ENCODE data around the gene UBALD2.
A peak's percentile ranks its signal among the peaks of the same experiment; 100 is the strongest.
"Not testable (repeated sequence)": the region's sequence is repeated elsewhere in the genome, so short reads cannot be mapped to it uniquely, and the experiment has no call there.

Gene UBALD2

GRCh38 chr17:76264755-76265623 is at the start of gene UBALD2:
TSS of gene UBALD2 (plus strand) at chr17:76265348. CDS start at chr17:76265506, 158 bp downstream.
- DNase-seq: peak; percentile 99 to 100 (median 100)
- intact Hi-C loops (cut with DNase I): no loop called here

GRCh38 chr17:76217081-76217480 is 48.1 kb upstream of the UBALD2 start:
- peak in 1 of 10 donors; percentile 58 for DNase-seq
- intact Hi-C loops (cut with DNase I): no loop called here

- no peak for DNase-seq
- intact Hi-C loops (cut with DNase I): no loop called here
Measured at GRCh38 chr17:76219670-76220383, 45.3 kb upstream of the UBALD2 start.

- intact Hi-C loops (cut with DNase I): no loop called here
- no peak for DNase-seq
Measured at GRCh38 chr17:76223802-76224201, 41.3 kb upstream of the UBALD2 start.

- DNase-seq; intact Hi-C loops (cut with DNase I): not testable (repeated sequence)
Measured at GRCh38 chr17:76225373-76226086, 39.6 kb upstream of the UBALD2 start.

- DNase-seq; intact Hi-C loops (cut with DNase I): not testable (repeated sequence)
Measured at GRCh38 chr17:76226749-76227148, 38.4 kb upstream of the UBALD2 start.

- intact Hi-C loops (cut with DNase I): no loop called here
Measured at GRCh38 chr17:76232342-76232741, 32.8 kb upstream of the UBALD2 start.

GRCh38 chr17:76233588-76234353 is 31.4 kb upstream of the UBALD2 start:
- peak in 1 of 10 donors; percentile 51 for DNase-seq
- intact Hi-C loops (cut with DNase I): no loop called here

More at GRCh38 chr17:76232342-76232741, 32.8 kb upstream of the UBALD2 start:
- DNase-seq: no peak

- DNase-seq: no peak
- intact Hi-C loops (cut with DNase I): no loop called here
Measured at GRCh38 chr17:76234354-76234679, 30.8 kb upstream of the UBALD2 start.

- intact Hi-C loops (cut with DNase I): loop anchor here (5.0 kb wide), 1 partner anchor 41 kb away; no protein-coding TSS in a partner anchor
- DNase-seq: no peak
Measured at GRCh38 chr17:76235883-76236282, 29.3 kb upstream of the UBALD2 start.

- DNase-seq: no peak
- intact Hi-C loops (cut with DNase I): loop anchor here (5.0 kb wide), 1 partner anchor 41 kb away; no protein-coding TSS in a partner anchor
Measured at GRCh38 chr17:76236603-76237002, 28.5 kb upstream of the UBALD2 start.

- intact Hi-C loops (cut with DNase I): loop anchor here (5.0 kb wide), 1 partner anchor 39 kb away; no protein-coding TSS in a partner anchor
- no peak for DNase-seq
Measured at GRCh38 chr17:76237859-76238313, 27.3 kb upstream of the UBALD2 start.

- intact Hi-C loops (cut with DNase I): loop anchor here (5.0 kb wide), 1 partner anchor 38 kb away; no protein-coding TSS in a partner anchor
- DNase-seq: no peak
Measured at GRCh38 chr17:76238847-76239537, 26.2 kb upstream of the UBALD2 start.

- intact Hi-C loops (cut with DNase I): loop anchor here (5.0 kb wide), 1 partner anchor 38 kb away; no protein-coding TSS in a partner anchor
- peak in 1 of 10 donors; percentile 79 for DNase-seq
Measured at GRCh38 chr17:76239538-76240274, 25.4 kb upstream of the UBALD2 start.

GRCh38 chr17:76240461-76241203 is 24.5 kb upstream of the UBALD2 start, which contains the start of gene RNF157:
TSS of gene RNF157 (minus strand) at chr17:76240493. CDS start at chr17:76240240, 253 bp downstream.
- DNase-seq: peak; percentile 57 to 97 (median 68)
- intact Hi-C loops (cut with DNase I): no loop called here

- intact Hi-C loops (cut with DNase I): no loop called here
- peak in 1 of 10 donors; percentile 84 for DNase-seq
Measured at GRCh38 chr17:76241204-76241538, 24.0 kb upstream of the UBALD2 start.

GRCh38 chr17:76241691-76242255 is 23.4 kb upstream of the UBALD2 start:
- intact Hi-C loops (cut with DNase I): no loop called here
- peak in 1 of 10 donors; percentile 45 for DNase-seq
